ENCODE measurements around the gene LRRC59. TPM values are rescaled to one million over a fixed set of nuclear protein-coding genes. Genes with fewer than 3 reads are reported as not detected.

LRRC59 gene
- total RNA-seq, 1 experiment from 2014 or later: 221 TPM

- ChIA-PET CTCF (interaction anchor here (1.6 kb wide), 1 partner anchor 18 kb away, joined by 6 read pairs; the partner anchor contains the start of gene LRRC59), POLR2A (interaction anchor here (1.1 kb wide), 1 partner anchor 17 kb away, joined by 4 read pairs; no protein-coding TSS in a partner anchor), RAD21 (ENCODE audit: low non-redundant PET in 1 of 2, low total read pairs in 2 of 2, uncharacterized antibody in 2 of 2, unreplicated experiment in 2 of 2) (no interaction called here)
- H3K27ac ChIP-seq (ENCODE audit: low read depth, low read length): no peak overlapping the region
- intact Hi-C loops (cut with micrococcal nuclease): no loop called here
- H3K4me2 ChIP-seq (ENCODE audit: low read length): no peak overlapping the region
- peaks cover 33 to 57% of the 10 kb centered on the region in 2 experiments for H3K36me3 ChIP-seq (ENCODE audit: control insufficient read depth in 1 of 2, insufficient read depth in 2 of 2, low read length in 2 of 2)
- BruUV-seq (replicated peaks): no TSS peak
- no peaks in the 10 kb centered on the region for H3K4me1 ChIP-seq (ENCODE audit: control insufficient read depth in 1 of 2, insufficient read depth in 2 of 2, low read length in 2 of 2)
- no peaks in the 10 kb centered on the region for H4K20me1 ChIP-seq (ENCODE audit: insufficient read depth)
- H3K4me3 ChIP-seq (replicated peaks in 1 of 2; ENCODE audit: low read depth in 1 of 2, low read length in 2 of 2): no peak overlapping the region
- H3K79me2 ChIP-seq (ENCODE audit: insufficient read depth, low read length): peaks cover 6% of the 10 kb centered on the region; the same call in 1 of the 2 replicates
- H3K9me3 ChIP-seq (ENCODE audit: control insufficient read depth in 1 of 2, insufficient read depth in 1 of 2, low read depth in 1 of 2, low read length in 2 of 2): no peaks in the 10 kb centered on the region
- TF ChIP-seq JUND (IDR thresholded peaks at IDR 0.05) (no peak), EZH2phosphoT487 (IDR thresholded peaks at IDR 0.05; ENCODE audit: borderline replicate concordance) (no peak)
- TF ChIP-seq, protein P1, sequence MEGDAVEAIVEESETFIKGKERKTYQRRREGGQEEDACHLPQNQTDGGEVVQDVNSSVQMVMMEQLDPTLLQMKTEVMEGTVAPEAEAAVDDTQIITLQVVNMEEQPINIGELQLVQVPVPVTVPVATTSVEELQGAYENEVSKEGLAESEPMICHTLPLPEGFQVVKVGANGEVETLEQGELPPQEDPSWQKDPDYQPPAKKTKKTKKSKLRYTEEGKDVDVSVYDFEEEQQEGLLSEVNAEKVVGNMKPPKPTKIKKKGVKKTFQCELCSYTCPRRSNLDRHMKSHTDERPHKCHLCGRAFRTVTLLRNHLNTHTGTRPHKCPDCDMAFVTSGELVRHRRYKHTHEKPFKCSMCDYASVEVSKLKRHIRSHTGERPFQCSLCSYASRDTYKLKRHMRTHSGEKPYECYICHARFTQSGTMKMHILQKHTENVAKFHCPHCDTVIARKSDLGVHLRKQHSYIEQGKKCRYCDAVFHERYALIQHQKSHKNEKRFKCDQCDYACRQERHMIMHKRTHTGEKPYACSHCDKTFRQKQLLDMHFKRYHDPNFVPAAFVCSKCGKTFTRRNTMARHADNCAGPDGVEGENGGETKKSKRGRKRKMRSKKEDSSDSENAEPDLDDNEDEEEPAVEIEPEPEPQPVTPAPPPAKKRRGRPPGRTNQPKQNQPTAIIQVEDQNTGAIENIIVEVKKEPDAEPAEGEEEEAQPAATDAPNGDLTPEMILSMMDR (IDR thresholded peaks at IDR 0.05 in 2 of 3, conservative IDR thresholded peaks at IDR 0.05 in 1 of 3; ENCODE audit: borderline replicate concordance in 1 of 3, insufficient read depth in 1 of 3, low read depth in 2 of 3, low read length in 2 of 3): no peak
- TF ChIP-seq, protein P2, sequence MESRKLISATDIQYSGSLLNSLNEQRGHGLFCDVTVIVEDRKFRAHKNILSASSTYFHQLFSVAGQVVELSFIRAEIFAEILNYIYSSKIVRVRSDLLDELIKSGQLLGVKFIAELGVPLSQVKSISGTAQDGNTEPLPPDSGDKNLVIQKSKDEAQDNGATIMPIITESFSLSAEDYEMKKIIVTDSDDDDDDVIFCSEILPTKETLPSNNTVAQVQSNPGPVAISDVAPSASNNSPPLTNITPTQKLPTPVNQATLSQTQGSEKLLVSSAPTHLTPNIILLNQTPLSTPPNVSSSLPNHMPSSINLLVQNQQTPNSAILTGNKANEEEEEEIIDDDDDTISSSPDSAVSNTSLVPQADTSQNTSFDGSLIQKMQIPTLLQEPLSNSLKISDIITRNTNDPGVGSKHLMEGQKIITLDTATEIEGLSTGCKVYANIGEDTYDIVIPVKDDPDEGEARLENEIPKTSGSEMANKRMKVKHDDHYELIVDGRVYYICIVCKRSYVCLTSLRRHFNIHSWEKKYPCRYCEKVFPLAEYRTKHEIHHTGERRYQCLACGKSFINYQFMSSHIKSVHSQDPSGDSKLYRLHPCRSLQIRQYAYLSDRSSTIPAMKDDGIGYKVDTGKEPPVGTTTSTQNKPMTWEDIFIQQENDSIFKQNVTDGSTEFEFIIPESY (IDR thresholded peaks at IDR 0.05; ENCODE audit: extremely low read depth, insufficient replicate concordance, low read length): no peak
- H3K9ac ChIP-seq (ENCODE audit: low read length): no peak overlapping the region
- no peak for DNase-seq (ENCODE audit: low read depth, low spot score)
- no peak for ATAC-seq
- no peaks in the 10 kb centered on the region for H3K27me3 ChIP-seq (ENCODE audit: insufficient read depth, low read length)
- no peaks in the 10 kb centered on the region for H3K9me2 ChIP-seq (ENCODE audit: insufficient read depth)
- no peak overlapping the region for H2AFZ ChIP-seq (ENCODE audit: low read depth, low read length, poor library complexity, severe bottlenecking)
These were observed 17.8 kb downstream of the LRRC59 start for GRCh38 chr17:50379351-50380132.
